CD14-positive monocyte (primary cell): Measurements from ENCODE around the gene INPP1. TPM values are rescaled to one million over a fixed set of nuclear protein-coding genes. Genes with fewer than 3 reads are reported as not detected.

ENCODE experiments used
- DNase-seq, 3 donors: peaks; one replicate each; pipeline ENCODE4 v3.0.0-alpha.2; 2011 to 2022
- H2AFZ ChIP-seq: 2 replicates; pipeline ENCODE4 v1.6.0; 2012; ENCODE audit warnings: mild to moderate bottlenecking, low read depth, low read length, inconsistent platforms; ENCODE audit not compliant: insufficient read depth, poor library complexity, severe bottlenecking
- H3K27ac ChIP-seq, 2 donors: 1 replicate in 1 of 2; 2 replicates in 1 of 2; pipeline ENCODE4 v1.5.1; 2012 to 2013; ENCODE audit warnings: low read length in 2 of 2, control low read depth in 1 of 2, inconsistent platforms in 1 of 2, low read depth in 1 of 2, mild to moderate bottlenecking in 1 of 2
- H3K27me3 ChIP-seq, 2 donors: one replicate each; pipeline versions ENCODE4 v1.6.0 to v1.6.1; 2011 to 2013; ENCODE audit warnings: low read length in 2 of 2; ENCODE audit not compliant: control insufficient read depth in 2 of 2, insufficient read depth in 2 of 2
- H3K36me3 ChIP-seq, 2 donors: replicated peaks in 1 of 2; 1 replicate in 1 of 2; 2 replicates in 1 of 2; pipeline versions ENCODE4 v1.5.1 to v1.6.1; 2012 to 2013; ENCODE audit warnings: low read length in 2 of 2, control low read depth in 1 of 2, inconsistent platforms in 1 of 2, mild to moderate bottlenecking in 1 of 2; ENCODE audit not compliant: insufficient read depth in 2 of 2, control insufficient read depth in 1 of 2
- H3K4me1 ChIP-seq, 2 donors: 1 replicate in 1 of 2; 2 replicates in 1 of 2; pipeline versions ENCODE4 v1.5.1 to v1.6.1; 2012 to 2013; ENCODE audit warnings: low read length in 2 of 2, control low read depth in 1 of 2, inconsistent platforms in 1 of 2, mild to moderate bottlenecking in 1 of 2, moderate library complexity in 1 of 2; ENCODE audit not compliant: insufficient read depth in 2 of 2, control insufficient read depth in 1 of 2
- H3K4me2 ChIP-seq: replicated peaks from 2 replicates; pipeline ENCODE3; 2012; ENCODE audit warnings: low read length, moderate library complexity, mild to moderate bottlenecking; ENCODE audit not compliant: poor library complexity, severe bottlenecking; ENCODE audit errors: extremely low read depth
- H3K4me3 ChIP-seq, 3 experiments: fragments of 200-600 bp in 1 of 3; sonication (generic) in 1 of 3; replicated peaks in 1 of 3; 1 replicate in 2 of 3; 2 replicates in 1 of 3; pipeline ENCODE4 v1.5.1; 2011 to 2013; ENCODE audit warnings: low read length in 3 of 3, mild to moderate bottlenecking in 3 of 3, control low read depth in 2 of 3, low read depth in 2 of 3, inconsistent platforms in 1 of 3, moderate library complexity in 1 of 3
- H3K79me2 ChIP-seq: 2 replicates; pipeline ENCODE4 v1.6.0; 2012; ENCODE audit warnings: mild to moderate bottlenecking, control low read depth, inconsistent platforms, low read length, moderate library complexity; ENCODE audit not compliant: insufficient read depth
- H3K9ac ChIP-seq: 2 replicates; pipeline ENCODE4 v1.6.0; 2017; ENCODE audit warnings: low read length, mild to moderate bottlenecking; ENCODE audit not compliant: insufficient read depth, poor library complexity, severe bottlenecking
- H3K9me3 ChIP-seq, 2 donors: replicated peaks in 1 of 2; 1 replicate in 1 of 2; 2 replicates in 1 of 2; pipeline versions ENCODE4 v1.5.1 to v1.6.1; 2012 to 2013; ENCODE audit warnings: low read length in 2 of 2, control low read depth in 1 of 2; ENCODE audit not compliant: control insufficient read depth in 1 of 2, insufficient read depth in 1 of 2
- H4K20me1 ChIP-seq: 2 replicates; pipeline ENCODE4 v1.6.0; 2012; ENCODE audit warnings: mild to moderate bottlenecking, low read length, control low read depth, moderate library complexity; ENCODE audit not compliant: insufficient read depth
- H3K27ac Mint-ChIP-seq, 7 donors: one replicate each; pipeline ENCODE4 v1.8.0; 2020; ENCODE audit warnings: mild to moderate bottlenecking in 7 of 7, mixed read lengths in 7 of 7, moderate library complexity in 6 of 7, inconsistent platforms in 2 of 7
- H3K27me3 Mint-ChIP-seq, 3 donors: one replicate each; pipeline ENCODE4 v1.8.0; 2021 to 2022; ENCODE audit warnings: low read depth in 3 of 3, mild to moderate bottlenecking in 3 of 3, mixed read lengths in 3 of 3, moderate library complexity in 3 of 3, inconsistent platforms in 1 of 3
- H3K36me3 Mint-ChIP-seq, 2 donors: one replicate each; pipeline ENCODE4 v1.8.0; 2020; ENCODE audit warnings: mixed read lengths in 2 of 2, inconsistent platforms in 1 of 2, mild to moderate bottlenecking in 1 of 2
- H3K4me1 Mint-ChIP-seq: one replicate; pipeline ENCODE4 v1.8.0; 2020; ENCODE audit warnings: mild to moderate bottlenecking, mixed read lengths
- H3K4me3 Mint-ChIP-seq, 2 donors: one replicate each; pipeline ENCODE4 v1.8.0; 2020; ENCODE audit warnings: mild to moderate bottlenecking in 2 of 2, mixed read lengths in 2 of 2, moderate library complexity in 1 of 2
- H3K9me3 Mint-ChIP-seq, 7 donors: one replicate each; pipeline ENCODE4 v1.8.0; 2020 to 2022; ENCODE audit warnings: mixed read lengths in 7 of 7, mild to moderate bottlenecking in 6 of 7, moderate library complexity in 6 of 7, inconsistent platforms in 2 of 7
- WGBS: methylation state at CpG from one replicate; pipeline ENCODE4 v1.1.5; 2013; ENCODE audit warnings: missing lambda C conversion rate; ENCODE audit not compliant: insufficient coverage; 5-methylcytosine and 5-hydroxymethylcytosine counted together
- intact Hi-C, 2 donors: fragments of 100-400 bp; cut with micrococcal nuclease; formaldehyde crosslinking; loops; one replicate each; pipeline versions ENCODE4 v1.15.0 to v1.15.1; 2023
- polyA plus RNA-seq, 3 donors: library from polyadenylated mRNA; depleted of rRNA in 1 of 3; unstranded in 2 of 3; stranded (reverse) in 1 of 3; fragments of 300-500 nt in 2 of 3; fragments of >200 nt in 1 of 3; fragmentation: Illumina TruSeq in 2 of 3; gene quantifications; 1 replicate in 2 of 3; 2 replicates in 1 of 3; pipeline ENCODE4 v1.2.3, GENCODE V29; 2012 to 2021
- TF ChIP-seq, protein P1 (sequence below): fragments of 200-600 bp; IDR thresholded peaks from one replicate; pipeline ENCODE4 v1.8.0; 2022; ENCODE audit warnings: antibody characterized with exemption, mild to moderate bottlenecking

Gene INPP1
- polyA plus RNA-seq, 3 donors, result 8.9 to 17.8 (median 13.3) TPM

DNA sequence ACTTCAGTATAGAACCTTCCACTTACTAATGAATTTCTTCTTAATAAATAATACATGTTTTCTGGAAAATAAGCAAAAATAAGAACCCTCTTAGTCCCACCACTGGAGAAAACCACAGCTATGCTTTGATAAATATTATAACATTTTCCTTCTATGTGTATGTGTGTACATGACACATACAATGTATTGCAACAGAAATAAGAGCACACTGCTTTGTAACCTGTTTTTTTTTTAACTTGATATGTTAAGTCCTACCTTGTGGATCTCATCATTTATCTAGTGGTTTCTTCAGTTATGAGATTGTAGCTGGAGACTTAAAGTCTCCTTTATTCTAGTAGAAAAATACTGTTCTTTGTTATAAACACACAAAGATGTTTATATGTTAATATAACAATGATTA is 17.2 kb downstream of the INPP1 start:
- no peaks in the 10 kb centered on the region for H3K9me3 Mint-ChIP-seq
- Histone ChIP-seq H3K4me2 (no peak overlapping the region), H3K4me3 (no peak overlapping the region), H3K79me2 (no peaks in the 10 kb centered on the region), H3K4me1 (peaks cover 3 to 8% of the 10 kb centered on the region in 2 donors), H3K27me3 (no peaks in the 10 kb centered on the region), H3K9me3 (no peaks in the 10 kb centered on the region), H2AFZ (no peak overlapping the region), H4K20me1 (no peaks in the 10 kb centered on the region), H3K27ac (no peak overlapping the region), H3K9ac (no peak overlapping the region), H3K36me3 (peaks cover 28 to 57% of the 10 kb centered on the region in 2 donors)
- H3K4me3 Mint-ChIP-seq, result no peak overlapping the region
- H3K4me1 Mint-ChIP-seq, result peaks cover 19% of the 10 kb centered on the region
- no peak for DNase-seq
- TF ChIP-seq, protein P1, sequence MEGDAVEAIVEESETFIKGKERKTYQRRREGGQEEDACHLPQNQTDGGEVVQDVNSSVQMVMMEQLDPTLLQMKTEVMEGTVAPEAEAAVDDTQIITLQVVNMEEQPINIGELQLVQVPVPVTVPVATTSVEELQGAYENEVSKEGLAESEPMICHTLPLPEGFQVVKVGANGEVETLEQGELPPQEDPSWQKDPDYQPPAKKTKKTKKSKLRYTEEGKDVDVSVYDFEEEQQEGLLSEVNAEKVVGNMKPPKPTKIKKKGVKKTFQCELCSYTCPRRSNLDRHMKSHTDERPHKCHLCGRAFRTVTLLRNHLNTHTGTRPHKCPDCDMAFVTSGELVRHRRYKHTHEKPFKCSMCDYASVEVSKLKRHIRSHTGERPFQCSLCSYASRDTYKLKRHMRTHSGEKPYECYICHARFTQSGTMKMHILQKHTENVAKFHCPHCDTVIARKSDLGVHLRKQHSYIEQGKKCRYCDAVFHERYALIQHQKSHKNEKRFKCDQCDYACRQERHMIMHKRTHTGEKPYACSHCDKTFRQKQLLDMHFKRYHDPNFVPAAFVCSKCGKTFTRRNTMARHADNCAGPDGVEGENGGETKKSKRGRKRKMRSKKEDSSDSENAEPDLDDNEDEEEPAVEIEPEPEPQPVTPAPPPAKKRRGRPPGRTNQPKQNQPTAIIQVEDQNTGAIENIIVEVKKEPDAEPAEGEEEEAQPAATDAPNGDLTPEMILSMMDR, result no peak
- no peak overlapping the region for H3K27ac Mint-ChIP-seq
- H3K27me3 Mint-ChIP-seq, result peaks cover 0 to 2% (median 0%) of the 10 kb centered on the region in 3 donors
- peaks cover 31 to 34% of the 10 kb centered on the region in 2 donors for H3K36me3 Mint-ChIP-seq
- intact Hi-C loops, result no loop called here

DNA sequence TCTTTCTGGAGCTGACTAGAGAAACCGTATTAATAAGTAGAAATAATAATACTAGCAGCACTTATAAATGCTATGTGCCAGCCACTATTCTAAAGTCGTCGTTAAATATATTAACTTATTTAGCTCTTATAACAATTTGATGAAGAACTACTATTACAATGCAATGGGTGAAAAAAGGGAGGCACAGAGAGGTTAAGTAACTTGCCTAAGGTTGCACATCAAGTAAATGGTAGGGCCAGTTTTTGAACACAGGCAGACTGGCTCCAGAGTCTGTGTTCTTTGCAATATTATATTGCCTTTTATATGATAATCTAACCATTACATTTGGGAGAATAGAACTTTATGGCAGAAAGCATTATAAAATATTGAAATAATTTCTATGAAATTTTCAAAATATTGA is 17.6 kb downstream of the INPP1 start:
- Mint-ChIP-seq H3K36me3 (peaks cover 31 to 34% of the 10 kb centered on the region in 2 donors), H3K4me3 (no peak overlapping the region), H3K4me1 (peaks cover 18% of the 10 kb centered on the region), H3K27me3 (peaks cover 0 to 2% (median 0%) of the 10 kb centered on the region in 3 donors), H3K27ac (no peak overlapping the region), H3K9me3 (no peaks in the 10 kb centered on the region)
- Histone ChIP-seq H3K79me2 (no peaks in the 10 kb centered on the region), H3K4me3 (no peak overlapping the region), H3K36me3 (peaks cover 28 to 59% of the 10 kb centered on the region in 2 donors), H3K4me1 (peaks cover 3 to 6% of the 10 kb centered on the region in 2 donors), H2AFZ (no peak overlapping the region), H3K27ac (no peak overlapping the region), H3K27me3 (no peaks in the 10 kb centered on the region), H3K4me2 (no peak overlapping the region), H3K9me3 (no peaks in the 10 kb centered on the region), H4K20me1 (no peaks in the 10 kb centered on the region), H3K9ac (no peak overlapping the region)
- WGBS, result no CpG with 5 or more reads among the region's 3 CpGs
- DNase-seq, result no peak
- intact Hi-C loops, result no loop called here
- TF ChIP-seq, protein P1, result no peak
